Activated CD8-positive, alpha-beta memory T cell treated with anti-CD3 and anti-CD28 coated beads for 36 hours (primary cell): ENCODE data around the gene PHKB. TPM values are rescaled to one million over a fixed set of nuclear protein-coding genes. Genes with fewer than 3 reads are reported as not detected.
"Not testable (repeated sequence)": the region's sequence is repeated elsewhere in the genome, so short reads cannot be mapped to it uniquely, and the experiment has no call there.

ENCODE experiments used
- CTCF ChIA-PET: fragments of 350-600 bp; sonication (Branson Sonifier 250); formaldehyde crosslinking; loops from one replicate; lab custom pipeline; 2021; ENCODE audit warnings: antibody characterized with exemption; lab: Charles Lee
- POLR2A ChIA-PET: fragments of 350-600 bp; sonication (Branson Sonifier 250); formaldehyde crosslinking; loops from one replicate; lab custom pipeline; 2021; ENCODE audit warnings: antibody characterized with exemption; lab: Charles Lee
- total RNA-seq, 2 experiments: library from RNA; stranded (reverse); gene quantifications; one replicate each; pipeline ENCODE4 v1.2.3, GENCODE V29; 2021

Gene PHKB
- total RNA-seq, 2 experiments from 2014 or later, result 21.5 to 26.5 TPM

DNA sequence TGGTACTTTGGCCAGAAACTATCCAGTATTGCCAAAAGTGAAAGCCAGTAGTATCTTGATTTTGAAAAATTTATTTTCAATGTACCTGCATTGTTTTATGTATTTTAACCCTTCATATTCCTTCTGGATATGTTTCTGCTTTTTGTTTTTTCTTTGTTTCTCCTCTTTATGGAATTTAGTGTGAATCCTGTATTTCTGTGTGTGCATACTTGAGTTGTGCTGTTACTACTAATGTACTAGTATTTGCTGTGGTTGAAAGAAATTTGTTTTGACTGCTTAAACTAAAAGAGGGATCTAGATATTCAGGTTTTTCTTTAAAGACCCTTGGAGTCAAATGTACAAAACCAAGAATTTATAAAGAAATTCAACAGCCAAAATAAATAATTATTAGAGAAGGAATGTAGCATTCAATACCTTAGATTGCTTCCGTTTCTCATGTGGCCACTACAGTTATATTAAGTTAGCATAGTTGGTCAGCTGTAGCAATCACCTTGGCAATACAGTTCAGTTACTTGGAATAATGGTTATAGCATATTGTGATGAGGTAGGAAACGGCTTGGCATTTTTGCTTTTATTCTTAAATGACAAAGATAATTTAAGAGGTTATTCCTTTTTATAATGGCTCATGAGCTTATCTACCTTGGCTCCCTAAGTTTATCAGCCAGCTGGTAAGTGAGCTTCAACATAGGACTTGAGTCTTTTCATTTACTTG lies 4.9 kb downstream of the PHKB start:
- CTCF ChIA-PET, result no interaction called here
- POLR2A ChIA-PET, result no interaction called here

DNA sequence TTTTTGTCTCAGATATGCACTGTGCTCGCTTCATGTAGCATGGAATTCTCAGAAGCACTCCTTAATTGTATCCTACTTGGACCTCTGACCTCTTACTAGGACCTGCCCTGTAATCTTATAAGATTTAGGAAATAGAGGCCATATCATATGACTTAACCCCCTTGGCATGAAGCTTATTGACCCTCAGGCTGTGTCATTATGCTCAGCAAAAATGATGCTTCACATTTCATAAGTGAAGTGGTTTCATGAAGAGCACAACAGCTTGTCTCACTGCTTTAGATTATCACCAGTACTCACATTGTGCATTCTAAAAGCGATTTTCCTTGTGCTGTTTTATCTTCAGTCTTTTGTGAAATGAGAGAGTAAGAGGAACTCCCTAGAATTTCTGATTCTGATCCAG lies 6.4 kb downstream of the PHKB start:
- POLR2A ChIA-PET, result no interaction called here

DNA sequence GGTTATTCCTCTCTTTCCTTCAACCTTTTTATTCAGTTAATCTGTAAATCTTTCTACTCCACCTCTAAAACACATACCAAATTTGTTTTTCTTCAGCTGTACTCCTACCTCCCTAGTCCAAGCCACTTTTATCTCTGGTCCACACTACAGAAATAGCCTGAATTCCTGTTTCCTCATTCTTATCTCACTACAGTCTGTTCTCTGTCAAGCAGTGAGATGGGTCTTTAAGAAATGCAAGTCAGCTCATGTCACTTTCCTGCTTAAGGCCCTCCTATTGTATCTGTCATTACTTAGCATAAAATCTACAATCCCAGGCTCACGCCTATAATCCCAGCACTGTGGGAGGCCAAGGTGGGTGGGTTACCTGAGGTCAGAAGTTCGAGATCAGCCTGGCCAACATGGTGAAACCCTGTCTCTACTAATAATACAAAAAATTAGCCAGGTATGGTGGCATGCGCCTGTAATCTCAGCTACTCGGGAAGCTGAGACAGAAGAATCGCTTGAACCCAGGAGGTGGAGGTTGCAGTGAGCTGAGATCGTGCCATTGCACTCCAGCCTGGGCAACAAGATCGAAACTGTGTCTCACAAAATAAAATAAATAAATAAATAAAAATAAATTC lies 7.0 kb downstream of the PHKB start:
- CTCF ChIA-PET, POLR2A ChIA-PET: not testable (repeated sequence)

More for the DNA sequence above, 6.4 kb downstream of the PHKB start:
- CTCF ChIA-PET, result interaction anchor here (1.0 kb wide), 1 partner anchor 12 kb away, joined by 4 read pairs; no protein-coding TSS in a partner anchor

DNA sequence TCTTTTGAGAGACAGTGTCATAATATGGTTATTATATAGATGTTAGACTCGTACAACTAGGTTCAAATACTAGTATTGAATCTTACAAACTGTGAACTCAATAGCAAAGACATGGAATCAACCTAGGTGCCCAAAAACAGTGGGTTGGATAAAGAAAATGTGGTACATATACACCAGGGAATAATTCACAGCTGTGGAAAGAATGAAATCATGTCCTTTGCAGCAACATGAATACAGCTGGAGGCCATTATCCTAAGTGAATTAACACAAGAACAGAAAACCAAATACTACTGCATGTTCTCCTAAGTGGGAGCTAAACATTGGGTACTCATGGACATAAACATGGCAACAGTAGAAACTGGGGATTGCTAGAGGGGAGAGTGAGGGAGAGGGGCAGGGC lies 8.1 kb downstream of the PHKB start:
- ChIA-PET CTCF (interaction anchor here (0.6 kb wide), 1 partner anchor 24 kb away, joined by 3 read pairs; no protein-coding TSS in a partner anchor), POLR2A (no interaction called here)

DNA sequence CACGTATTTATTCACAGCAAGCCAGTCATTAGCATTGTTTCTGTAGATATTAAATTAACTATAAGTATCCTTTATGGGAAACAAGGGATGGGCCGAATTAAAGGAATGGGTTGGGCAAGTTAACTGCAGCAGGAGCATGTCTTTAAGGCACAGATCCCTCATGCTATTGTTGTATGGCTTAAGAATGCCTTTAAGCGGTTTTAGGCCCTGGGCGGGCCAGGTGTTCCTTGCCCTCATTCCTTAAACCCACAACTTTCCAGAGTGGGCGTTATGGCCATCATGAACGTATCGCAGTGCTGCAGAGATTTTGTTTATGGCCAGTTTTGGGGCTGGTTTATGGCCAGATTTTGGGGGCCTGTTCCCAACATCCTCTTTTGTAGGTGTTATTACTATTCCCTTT lies 9.1 kb downstream of the PHKB start:
- POLR2A ChIA-PET, result no interaction called here
- CTCF ChIA-PET, result no interaction called here

DNA sequence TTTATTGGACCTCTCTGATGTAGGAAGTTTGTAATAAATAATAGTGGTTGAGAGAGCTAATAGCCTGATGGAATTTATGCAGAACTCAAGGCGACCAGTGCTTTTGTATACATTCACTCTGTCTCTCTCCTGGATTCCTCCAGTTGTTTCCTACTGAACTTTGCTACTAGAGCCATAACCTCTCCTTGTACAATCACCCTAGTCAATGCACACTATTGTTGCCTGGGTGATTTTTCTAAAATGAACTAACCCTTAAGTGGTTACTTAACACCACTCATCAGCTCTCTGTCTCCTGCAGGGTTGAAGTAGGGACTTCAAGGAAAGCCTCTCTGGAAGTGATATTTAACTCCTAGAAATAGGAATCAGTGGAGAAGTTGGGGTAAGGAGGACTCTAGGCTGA lies 9.7 kb downstream of the PHKB start:
- POLR2A ChIA-PET, result no interaction called here
- CTCF ChIA-PET, result no interaction called here

DNA sequence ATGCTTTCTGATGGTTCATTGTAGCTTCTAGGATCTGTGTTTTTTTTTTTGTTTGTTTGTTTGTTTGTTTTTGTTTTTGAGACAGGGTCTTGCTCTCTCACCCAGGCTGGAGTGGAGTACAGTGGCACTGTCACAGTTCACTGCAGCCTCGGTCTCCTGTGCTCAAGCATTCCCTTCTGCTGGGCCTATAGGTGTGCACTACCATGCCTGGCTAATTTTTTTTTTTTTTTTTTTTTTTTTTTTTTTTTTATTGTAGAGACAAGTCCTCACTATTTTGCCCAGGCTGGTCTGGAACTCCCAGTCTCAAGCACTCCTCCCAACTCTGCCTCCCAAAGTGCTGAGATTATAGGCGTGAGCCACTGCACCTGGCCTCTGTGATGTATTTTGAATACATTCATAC lies 11.9 kb downstream of the PHKB start:
- CTCF ChIA-PET, POLR2A ChIA-PET: not testable (repeated sequence)

DNA sequence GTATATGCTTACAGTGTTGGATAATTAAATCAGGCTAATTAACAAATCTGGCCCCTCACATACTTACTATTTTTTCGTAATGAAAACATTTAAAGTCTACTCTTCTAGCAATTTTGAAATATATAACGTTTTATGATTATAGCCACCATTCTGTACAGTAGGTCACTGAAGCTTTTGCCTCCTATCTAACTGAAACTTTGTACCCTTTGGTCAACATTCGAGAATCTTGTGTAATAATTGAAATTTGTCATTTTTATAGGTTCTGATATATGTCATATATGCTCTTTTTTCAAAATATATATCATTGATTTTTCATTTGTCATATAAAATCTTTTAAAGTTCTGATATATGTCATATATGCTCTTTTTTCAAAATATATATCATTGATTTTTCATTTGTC lies 12.7 kb downstream of the PHKB start:
- ChIA-PET CTCF (no interaction called here), POLR2A (no interaction called here)

DNA sequence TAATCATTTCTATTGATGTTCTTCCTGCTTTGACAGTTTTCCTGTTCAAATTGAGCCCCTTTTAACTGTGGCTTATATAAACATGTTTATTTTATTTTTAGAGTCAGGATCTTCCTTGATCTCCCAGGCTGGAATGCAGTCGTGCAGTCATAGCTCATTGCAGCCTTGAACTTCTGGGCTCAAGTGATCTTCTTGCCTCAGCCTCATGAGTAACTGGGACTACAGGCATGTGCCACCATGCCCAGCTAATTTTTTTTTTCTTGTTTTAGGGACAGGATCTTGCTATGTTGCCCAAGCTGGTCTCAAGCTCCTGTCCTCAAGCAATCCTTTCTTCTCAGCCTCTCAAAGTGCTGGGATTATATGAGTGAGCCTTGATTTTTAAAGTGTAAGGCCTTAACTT lies 14.7 kb downstream of the PHKB start:
- ChIA-PET CTCF (no interaction called here), POLR2A (no interaction called here)

DNA sequence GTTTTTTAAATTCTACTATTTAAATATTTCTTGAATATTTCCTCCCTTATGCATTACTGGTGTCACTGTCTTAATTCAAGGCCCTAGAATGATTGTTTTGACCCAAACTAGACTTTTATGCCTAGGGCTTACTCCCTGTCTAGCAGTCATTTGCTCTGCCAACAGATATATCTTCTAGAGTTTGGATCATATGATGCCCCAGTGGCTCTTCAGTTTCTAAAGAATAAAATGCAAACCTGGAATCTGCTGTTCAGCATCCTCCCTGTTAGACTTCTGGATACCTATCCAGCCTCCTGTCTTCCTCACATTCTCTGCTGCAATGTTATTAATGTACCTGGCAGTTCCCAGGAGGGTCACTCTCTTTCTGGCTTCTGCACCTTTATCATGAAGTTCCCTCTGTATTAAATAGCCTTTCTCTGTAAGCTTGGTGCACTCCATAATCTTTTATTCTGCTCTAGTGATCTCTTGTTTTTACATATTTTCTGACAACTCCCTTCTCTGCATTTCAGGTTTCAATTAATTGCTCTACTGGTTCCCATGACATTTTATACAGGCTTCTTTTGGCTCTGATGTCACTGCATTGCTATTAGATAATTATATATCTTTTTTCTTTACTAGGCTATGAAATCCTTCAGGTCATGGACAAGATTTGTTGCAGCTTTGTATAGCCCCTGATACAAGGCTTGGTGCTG lies 15.7 kb downstream of the PHKB start:
- ChIA-PET CTCF (no interaction called here), POLR2A (no interaction called here)

DNA sequence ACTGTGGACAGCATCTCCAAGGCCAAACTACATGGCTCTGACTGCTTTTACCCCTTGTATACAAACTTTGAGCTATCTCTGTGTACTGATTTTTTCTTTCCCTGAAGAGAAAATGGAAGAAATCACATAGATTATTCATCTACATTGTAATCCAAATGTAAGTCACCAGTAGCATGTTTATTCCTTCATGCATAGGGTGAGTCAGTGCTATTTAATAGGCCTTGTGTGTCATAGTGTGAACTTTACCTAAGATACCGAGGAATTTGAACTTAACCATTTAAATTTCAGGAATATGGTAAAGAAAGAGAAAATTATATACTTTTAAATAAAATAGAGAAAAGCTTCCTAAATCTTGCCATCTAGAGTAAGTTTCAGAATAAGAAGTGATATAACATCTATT lies 16.5 kb downstream of the PHKB start:
- ChIA-PET CTCF (no interaction called here), POLR2A (no interaction called here)

DNA sequence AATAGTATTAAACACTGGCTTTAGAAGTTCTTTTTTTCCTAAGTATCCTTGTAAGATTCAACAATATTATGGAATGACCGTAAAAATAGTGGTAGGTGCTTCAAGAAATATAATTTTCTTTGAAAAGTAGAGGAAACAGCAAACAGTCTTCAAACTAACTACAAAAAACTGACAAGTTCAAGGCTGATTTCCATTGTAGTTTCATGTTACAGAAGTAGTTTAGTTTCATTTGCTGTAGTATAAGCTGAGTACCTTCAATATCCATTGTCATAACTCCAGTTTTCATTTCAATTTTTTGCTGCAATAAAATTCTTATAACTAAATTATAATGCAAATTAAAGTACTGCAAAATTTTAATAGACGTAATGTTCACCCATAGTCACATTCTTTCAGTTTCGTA lies 19.3 kb downstream of the PHKB start:
- POLR2A ChIA-PET, result no interaction called here
- CTCF ChIA-PET, result no interaction called here

DNA sequence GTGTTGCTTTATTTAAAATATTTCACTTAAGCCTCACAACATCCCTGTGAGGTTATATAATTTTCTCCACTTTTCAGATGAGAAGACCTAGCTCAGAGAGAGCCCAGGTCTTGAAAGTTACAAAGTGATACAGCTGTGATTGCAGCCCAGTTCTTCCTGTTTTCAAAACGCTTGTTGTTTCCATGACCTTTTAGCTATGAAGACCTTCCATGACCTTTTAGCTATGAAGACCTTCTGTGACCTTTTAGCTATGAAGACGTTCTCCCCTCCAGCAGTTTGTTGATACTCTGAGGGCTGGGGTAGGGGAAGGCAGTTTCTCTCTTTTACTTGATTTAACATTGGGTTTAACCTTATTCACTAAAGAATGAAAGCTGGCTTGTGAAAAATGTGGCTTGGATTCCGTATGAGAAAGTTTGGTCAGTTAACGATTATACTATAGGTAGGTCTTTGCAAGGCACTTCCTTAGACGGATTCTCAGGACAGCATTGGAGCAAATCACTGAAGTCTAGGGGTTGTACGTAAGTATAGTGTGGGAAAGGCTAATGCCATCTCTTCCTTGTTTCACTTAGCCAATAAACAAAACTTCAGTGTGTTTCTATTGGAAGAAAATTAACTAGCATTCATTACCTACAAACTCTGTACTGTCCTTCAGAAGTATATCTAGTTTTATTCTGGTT lies 20.7 kb downstream of the PHKB start:
- POLR2A ChIA-PET, result no interaction called here

DNA sequence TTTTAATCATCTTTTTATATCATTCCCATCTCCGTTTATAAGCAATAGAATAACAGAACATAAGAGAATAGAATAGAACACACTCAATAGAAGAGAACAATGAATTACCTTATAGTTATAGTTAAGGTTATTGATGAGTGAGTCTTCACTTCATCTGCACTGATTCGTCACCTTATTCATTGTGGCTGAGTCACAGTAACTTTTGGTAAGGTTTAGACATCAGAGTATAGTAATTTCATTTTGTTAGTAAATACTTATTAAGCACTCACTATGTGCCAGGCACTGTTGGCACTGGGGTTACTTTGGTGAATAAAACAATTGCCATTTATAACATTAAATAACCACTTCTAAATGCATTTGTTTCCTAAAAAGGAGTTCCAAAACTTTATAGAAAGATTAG lies 22.5 kb downstream of the PHKB start:
- POLR2A ChIA-PET, result no interaction called here
- CTCF ChIA-PET, result no interaction called here

More for the DNA sequence above, 20.7 kb downstream of the PHKB start:
- CTCF ChIA-PET, result no interaction called here

DNA sequence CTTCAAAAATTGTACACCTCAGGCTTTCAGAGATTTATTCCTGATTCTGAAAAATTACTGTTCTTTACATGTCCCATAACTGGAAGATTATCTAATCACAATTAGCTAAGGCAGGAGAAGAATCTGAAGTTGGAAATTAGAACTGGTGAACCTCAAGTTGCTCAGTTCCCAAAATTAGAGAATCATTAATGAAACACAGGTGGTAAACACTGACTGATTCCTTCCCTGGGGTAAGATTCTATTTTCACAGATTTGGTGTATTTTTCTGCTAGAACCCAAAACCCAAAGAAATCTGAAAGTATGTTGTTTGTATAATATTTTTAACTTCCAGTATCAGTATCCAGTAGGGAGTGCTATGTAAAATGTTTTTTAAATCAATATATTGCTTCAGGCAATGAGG lies 25.7 kb downstream of the PHKB start:
- CTCF ChIA-PET, result no interaction called here
- POLR2A ChIA-PET, result no interaction called here

DNA sequence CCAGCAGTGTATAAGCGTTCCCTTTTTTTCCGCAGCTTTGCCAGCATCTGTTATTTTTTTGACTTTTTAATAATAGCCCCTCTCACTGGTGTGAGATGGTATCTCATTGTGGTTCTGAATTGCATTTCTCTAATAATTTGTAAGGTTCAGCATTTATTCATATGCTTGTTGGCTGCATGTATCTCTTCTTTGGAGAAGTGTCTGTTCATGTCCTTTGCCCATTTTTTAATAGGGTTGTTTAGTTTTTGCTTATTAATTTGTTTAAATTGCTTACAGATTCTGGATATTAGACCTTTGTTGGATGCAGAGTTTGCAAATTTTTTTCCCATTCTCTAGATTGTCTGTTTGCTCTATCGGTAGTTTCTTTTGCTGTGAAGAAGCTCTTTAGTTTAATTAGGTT lies 26.9 kb downstream of the PHKB start:
- ChIA-PET POLR2A (no interaction called here), CTCF (no interaction called here)

DNA sequence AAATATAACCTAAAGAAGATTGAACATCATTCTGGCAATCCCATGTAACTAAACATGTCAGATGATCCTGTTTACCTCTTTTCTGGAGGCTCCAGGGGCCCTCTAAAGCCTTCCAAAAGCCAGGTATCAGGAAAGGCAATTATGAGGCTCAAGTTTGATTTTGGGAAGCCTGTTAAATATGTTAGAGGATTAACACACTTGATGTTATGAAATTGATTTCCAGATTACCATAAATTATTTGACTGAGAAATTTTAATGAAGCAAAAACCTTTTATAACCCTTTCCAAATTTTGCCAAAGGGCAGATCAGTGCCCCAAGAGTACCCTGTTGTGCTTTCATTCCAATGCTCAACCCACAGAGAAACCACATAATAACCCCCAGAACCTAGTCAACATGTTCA lies 29.3 kb downstream of the PHKB start:
- POLR2A ChIA-PET, result no interaction called here
- CTCF ChIA-PET, result no interaction called here

DNA sequence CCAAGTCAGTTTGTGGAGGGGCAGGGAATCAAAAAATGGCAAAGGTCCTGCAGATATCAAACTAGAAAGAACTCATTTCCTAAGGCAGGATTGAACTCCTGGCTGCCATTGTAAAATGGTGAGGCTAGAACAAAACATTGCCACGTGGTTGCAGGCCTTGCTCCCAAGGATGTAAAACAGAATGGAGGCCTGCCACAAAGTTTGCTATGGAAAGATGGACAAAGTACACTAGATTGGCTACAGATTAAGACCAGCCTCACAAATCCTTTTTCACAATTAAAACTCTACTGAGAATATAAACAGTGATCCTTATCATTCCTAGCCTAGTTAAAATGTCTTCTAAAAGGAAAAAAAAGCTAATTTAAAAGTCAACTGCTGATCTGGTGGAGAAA lies 30.9 kb downstream of the PHKB start:
- ChIA-PET POLR2A (no interaction called here), CTCF (no interaction called here)

DNA sequence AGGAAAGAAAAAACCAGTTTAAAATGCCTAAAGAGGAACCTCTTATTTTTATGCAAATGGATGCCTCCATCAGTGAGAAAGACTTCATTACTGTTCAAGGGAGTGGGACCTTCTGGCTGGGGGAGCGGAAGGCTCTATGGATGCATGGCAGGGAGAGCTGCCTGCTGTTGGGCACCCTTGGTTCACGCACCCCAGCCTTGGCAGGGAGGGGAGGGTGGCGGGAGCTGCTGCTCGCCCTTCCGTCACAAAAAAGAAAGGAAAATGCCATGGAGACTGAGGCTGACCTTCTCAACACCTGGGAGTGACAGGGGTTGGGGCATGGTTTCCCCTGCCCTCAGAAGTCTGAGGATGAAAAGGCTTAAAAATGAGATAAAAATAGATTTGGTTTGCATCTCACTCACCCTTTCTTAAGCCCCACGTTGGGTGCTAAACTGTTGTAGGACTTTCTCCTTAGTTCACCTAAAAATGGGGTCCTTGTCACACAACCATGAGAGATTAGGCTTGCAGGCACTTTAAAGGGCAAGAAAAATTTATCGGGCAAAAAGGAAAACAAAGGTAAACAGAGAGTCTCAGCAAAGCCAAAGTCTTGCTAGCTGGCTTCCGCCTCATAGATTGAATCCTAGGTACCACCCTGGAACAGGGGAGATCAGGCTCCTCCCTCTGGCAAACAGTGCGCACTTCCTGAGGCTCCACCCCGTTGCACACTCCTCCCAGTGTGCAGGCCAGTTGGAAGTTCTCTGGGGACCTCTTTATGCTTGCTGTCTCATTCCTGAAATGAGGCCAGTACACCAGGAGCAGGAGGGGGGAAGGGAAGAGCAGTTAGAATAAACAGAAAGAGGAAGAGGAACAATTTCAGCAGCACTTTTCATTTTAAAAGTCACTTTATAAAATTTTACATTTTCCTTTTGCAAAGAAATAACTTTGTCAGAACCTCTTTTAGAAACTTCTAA lies 31.6 kb downstream of the PHKB start:
- POLR2A ChIA-PET, result no interaction called here
- CTCF ChIA-PET, result no interaction called here
